Right cardiac atrium (tissue), 5 donors: ENCODE data around the gene MRPL36. TPM values are rescaled to one million over a fixed set of nuclear protein-coding genes. Genes with fewer than 3 reads are reported as not detected.

Experiments
- ATAC-seq, 2 donors: fragments of 200-7000 bp; cut with Tn5 transposase; one replicate each; pipeline versions ENCODE4 v1.8.0 to v1.9.1; 2020; ENCODE audit warnings: moderate library complexity in 2 of 2, mild to moderate bottlenecking in 1 of 2
- DNase-seq, 3 donors: peaks; one replicate each; pipeline ENCODE4 v3.0.0-alpha.2; 2020
- H3K27ac ChIP-seq: one replicate; pipeline ENCODE4 v1.5.1; 2013; ENCODE audit warnings: mild to moderate bottlenecking, low read length, control low read depth, moderate library complexity
- H3K27me3 ChIP-seq: one replicate; pipeline ENCODE4 v1.6.1; 2013; ENCODE audit not compliant: control insufficient read depth, insufficient read depth
- H3K4me1 ChIP-seq: one replicate; pipeline ENCODE4 v1.6.1; 2013; ENCODE audit warnings: low read length; ENCODE audit not compliant: control insufficient read depth, insufficient read depth
- H3K4me3 ChIP-seq: one replicate; pipeline ENCODE4 v1.5.1; 2013; ENCODE audit warnings: low read length, control low read depth
- H3K9me3 ChIP-seq: one replicate; pipeline ENCODE4 v1.6.1; 2013; ENCODE audit warnings: low read length; ENCODE audit not compliant: control insufficient read depth
- WGBS: extraction: QIAGEN DNeasy Blood & Tissue Kit; methylation state at CpG from one replicate; pipeline ENCODE4 v1.1.7; 2013; 5-methylcytosine and 5-hydroxymethylcytosine counted together
- intact Hi-C, 4 donors: fragments of 100-400 bp; cut with DNase I; formaldehyde crosslinking; loops; one replicate each; pipeline versions ENCODE4 v1.11.0 to v1.14.0; 2022 to 2023
- polyA plus RNA-seq: library from polyadenylated mRNA; stranded (reverse); fragments of 200-250 nt; gene quantifications from one replicate; pipeline ENCODE4 v1.2.3, GENCODE V29; 2013
- total RNA-seq, 4 donors: library from RNA; stranded (reverse); fragmentation: NEBNext Ultra II Directional; extraction: Animal tissue kit (Norgen Biotek cat#: 25700); gene quantifications; one replicate each; pipeline ENCODE4 v1.2.1, GENCODE V29; 2021
- donor health status: healthy with polysubstance abuse.
- donor health status: DM: no; HTN: yes; CAD: no.
- donor health status: DM: no; HTN: no; CAD: no.
- donor health status: DM: no; HTN: yes; CAD: no; lungs with severe emphysema.
- donor health status: DM: yes; HTN: yes; CAD: no.

The MRPL36 gene
- total and polyA plus RNA-seq, 5 donors = 40.8 to 104 (median 48.1) TPM

DNA sequence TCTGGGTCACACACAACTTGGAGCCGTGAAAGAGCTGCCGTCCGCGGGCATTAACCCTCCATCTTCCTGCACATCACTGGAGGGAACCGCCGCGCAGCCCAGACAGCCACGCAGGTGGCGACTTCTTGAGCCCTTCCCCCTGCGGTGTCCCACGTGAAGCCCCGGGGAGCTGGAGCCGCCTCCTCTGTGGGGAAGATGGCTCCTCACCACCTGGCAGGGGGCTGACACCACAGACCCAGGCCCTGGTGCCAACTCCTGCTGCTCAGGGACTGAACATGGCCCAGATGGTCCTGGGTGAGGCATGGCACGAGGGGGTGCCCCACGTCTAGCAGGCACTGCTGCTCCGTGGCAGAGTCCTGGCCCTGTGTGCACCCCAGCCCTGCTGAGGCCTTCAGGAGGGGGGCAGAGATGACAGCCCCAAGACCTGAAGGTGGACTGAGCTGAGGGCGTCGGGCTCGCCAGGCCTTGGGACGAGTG is 40.5 kb upstream of the MRPL36 start:
- Histone ChIP-seq H3K27ac (no peak overlapping the region), H3K9me3 (no peaks in the 10 kb centered on the region), H3K4me1 (no peaks in the 10 kb centered on the region), H3K27me3 (no peaks in the 10 kb centered on the region), H3K4me3 (no peak overlapping the region)
- ATAC-seq = no peak
- DNase-seq = peak in 1 of 3 donors; percentile 38
- WGBS = 81% methylated on average over 20 of the region's 20 CpGs
- intact Hi-C loops = no loop called here

DNA sequence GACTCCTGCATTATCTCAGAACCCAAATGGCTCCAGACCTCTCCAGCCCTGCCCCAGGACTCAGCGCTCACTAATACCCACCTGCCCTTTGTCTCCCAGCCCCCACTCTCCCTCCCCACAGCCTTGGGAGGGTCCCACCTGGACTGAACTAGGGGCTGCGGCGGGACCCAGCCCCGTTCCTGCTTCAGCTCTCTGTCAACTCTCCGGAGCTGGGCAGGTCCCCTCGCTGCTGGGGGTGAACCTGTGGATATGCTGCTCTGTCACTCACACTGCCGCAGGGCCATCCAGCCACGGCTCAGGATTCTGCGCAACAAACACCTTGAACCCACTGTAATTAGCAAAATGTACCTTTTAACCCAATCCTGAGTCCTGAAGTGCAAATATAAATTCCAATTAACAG is 38.4 kb upstream of the MRPL36 start:
- intact Hi-C loops = no loop called here
- no peaks in the 10 kb centered on the region for H3K27me3 ChIP-seq

DNA sequence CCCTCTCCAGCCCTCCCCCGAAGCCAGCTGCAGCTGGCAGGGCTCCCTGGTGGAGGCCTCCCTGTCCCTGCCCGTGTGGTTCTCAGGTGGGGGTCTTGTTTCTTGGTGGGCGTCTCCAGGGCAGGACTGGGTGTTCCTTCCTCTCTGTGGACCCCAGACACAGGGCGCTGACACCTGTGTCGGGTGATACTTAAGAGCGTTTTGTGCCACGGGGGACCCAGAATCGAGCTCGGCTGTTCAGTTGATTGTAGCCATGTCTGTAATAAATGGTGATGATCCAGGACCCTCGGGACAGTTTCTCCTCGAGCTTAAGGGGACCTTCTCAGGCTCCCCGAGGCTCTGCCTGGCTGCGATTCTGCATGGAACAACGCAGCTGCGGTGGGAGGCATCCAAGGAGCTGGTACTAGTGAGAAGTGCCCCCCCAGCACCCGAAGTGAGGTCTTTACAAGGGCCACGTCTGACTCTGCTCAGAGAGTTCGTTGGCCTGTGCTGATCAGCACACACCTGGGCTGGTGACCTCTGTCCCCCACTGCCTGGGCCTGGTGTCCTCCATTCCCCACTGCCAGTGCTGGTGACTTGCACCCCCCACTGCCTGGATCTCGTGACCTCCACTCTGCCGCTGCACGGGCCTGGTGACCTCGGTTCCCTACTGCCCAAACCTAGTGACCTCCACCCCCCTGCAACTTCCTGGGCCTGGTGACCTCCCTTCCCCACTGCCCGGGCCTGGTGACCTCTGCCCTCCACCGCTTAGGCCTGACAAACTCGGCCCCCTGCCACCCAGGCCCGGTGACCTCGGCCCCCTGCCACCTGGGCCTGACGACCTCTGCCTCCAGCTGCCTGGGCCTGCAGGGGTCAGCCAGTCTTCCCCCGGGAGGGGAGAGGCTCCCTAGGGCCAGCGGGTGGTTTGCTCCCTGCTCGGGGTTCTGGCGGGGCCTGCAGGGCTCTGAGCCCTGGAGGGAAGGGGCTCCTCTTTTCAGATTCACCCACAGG is 37.5 kb upstream of the MRPL36 start:
- DNase-seq (no peak), ATAC-seq (no peak)
- H3K9me3 ChIP-seq = no peaks in the 10 kb centered on the region
- peak overlapping the region; percentile 25 for H3K27ac ChIP-seq
- WGBS = 69% methylated on average over 32 of the region's 32 CpGs
- no peaks in the 10 kb centered on the region for H3K4me1 ChIP-seq
- intact Hi-C loops = no loop called here
- no peaks in the 10 kb centered on the region for H3K27me3 ChIP-seq
- H3K4me3 ChIP-seq = no peak overlapping the region

More for the DNA sequence above, 38.4 kb upstream of the MRPL36 start:
- no peak for DNase-seq
- Histone ChIP-seq H3K4me3 (no peak overlapping the region), H3K27ac (no peak overlapping the region), H3K4me1 (no peaks in the 10 kb centered on the region), H3K9me3 (no peaks in the 10 kb centered on the region)
- no peak for ATAC-seq
- 74% methylated on average over 9 of the region's 9 CpGs for WGBS

DNA sequence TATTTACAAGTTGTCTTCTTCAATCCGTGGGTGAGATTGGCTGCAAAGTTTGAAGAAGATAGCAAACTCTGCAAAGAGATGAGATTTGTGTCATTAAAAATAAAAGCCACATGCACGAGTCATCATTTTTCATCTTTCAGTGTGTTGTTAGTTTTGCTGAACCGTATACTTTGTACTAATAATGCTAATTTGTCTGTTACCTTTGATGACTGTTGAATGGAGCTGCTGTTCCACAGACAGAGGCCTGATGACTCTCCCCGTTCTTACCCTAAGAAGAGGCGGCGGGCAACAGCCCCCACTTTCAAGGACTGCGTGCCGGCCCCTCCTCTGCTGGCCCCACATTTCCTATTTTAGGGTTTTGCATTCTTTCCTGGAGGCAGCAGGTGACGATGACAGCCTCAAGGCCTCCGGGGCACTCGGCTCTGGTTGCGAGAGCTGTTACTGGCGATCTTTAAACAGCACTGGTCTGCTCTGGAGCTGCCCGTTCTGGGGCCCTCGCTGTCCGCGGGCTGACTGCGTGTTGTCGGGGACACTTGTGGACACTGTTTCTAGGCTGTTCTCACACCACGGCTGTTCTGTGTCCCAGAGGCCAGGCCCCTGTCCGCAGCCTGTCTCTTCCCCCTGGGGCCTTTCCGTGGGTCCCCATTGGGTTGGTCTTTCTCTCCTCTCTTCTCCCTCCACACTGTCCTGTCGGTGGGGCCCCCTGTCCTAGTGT is 36.7 kb upstream of the MRPL36 start:
- Histone ChIP-seq H3K9me3 (no peaks in the 10 kb centered on the region), H3K4me3 (no peak overlapping the region), H3K27ac (peak overlapping the region; percentile 25), H3K4me1 (no peaks in the 10 kb centered on the region), H3K27me3 (no peaks in the 10 kb centered on the region)
- intact Hi-C loops = no loop called here
- 46% methylated on average over 23 of the region's 23 CpGs for WGBS
- DNase-seq = peak in 1 of 3 donors; percentile 60
- ATAC-seq = peak; percentile 24 to 41

DNA sequence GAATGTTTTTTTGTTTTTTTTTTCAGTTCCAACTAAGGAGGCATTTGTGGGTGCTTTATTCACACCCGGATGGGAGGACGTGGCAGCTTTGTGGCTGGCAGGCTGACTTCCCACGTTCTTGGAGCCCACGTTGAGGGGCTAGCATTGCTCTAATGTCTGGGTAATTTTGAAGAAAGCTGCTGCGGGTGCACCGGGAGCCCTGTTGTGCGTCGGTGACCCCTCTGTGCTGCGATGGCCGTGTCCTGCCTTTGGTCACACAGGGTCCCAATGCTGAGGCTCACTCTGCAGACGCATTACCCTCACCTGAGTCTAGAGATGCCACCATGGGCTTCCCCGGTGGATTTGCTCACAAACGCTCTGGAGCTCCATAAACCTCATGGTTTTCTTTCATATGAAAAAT is 35.8 kb upstream of the MRPL36 start:
- no peaks in the 10 kb centered on the region for H3K4me1 ChIP-seq
- H3K4me3 ChIP-seq = no peak overlapping the region
- ATAC-seq = no peak
- DNase-seq = no peak
- no peaks in the 10 kb centered on the region for H3K9me3 ChIP-seq
- intact Hi-C loops = no loop called here
- no peak overlapping the region for H3K27ac ChIP-seq
- H3K27me3 ChIP-seq = no peaks in the 10 kb centered on the region
- 82% methylated on average over 13 of the region's 13 CpGs for WGBS

DNA sequence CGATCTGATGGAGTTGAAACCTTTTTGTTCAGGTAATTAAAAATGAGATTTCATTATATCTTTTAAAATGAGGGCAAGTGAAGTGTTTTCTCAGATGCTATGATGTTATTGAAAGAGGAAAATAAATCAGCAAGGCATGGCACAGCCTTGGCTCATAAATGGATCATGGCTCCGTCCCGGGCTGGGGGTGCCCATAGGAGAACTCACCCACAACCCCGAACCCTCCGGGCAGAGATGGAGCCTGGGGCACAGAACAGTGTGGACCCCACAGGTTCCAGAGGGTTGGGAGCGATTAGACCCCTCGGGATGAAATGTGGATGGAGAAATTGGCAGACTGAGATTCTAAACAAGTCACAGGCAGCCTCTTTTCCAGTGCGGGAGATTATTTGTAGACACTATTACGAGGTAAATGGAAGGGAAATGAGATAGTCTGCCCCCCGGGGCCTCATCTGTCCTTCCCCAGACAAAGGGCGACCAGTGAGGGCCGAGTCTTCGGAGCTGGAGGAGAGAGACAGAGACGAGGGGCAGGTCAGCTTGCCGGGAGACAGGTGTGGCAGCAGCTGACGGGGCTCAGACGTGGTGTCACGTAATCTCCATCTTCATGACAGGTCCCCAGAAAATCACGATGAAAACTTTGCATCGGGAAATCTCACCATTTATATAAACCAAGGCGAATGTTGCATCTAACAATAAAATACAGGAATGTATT is 35.2 kb upstream of the MRPL36 start:
- DNase-seq (no peak), ATAC-seq (no peak)
- Histone ChIP-seq H3K4me1 (no peaks in the 10 kb centered on the region), H3K27ac (no peak overlapping the region), H3K9me3 (no peaks in the 10 kb centered on the region), H3K27me3 (no peaks in the 10 kb centered on the region), H3K4me3 (no peak overlapping the region)
- intact Hi-C loops = no loop called here
- WGBS = 57% methylated on average over 21 of the region's 21 CpGs

DNA sequence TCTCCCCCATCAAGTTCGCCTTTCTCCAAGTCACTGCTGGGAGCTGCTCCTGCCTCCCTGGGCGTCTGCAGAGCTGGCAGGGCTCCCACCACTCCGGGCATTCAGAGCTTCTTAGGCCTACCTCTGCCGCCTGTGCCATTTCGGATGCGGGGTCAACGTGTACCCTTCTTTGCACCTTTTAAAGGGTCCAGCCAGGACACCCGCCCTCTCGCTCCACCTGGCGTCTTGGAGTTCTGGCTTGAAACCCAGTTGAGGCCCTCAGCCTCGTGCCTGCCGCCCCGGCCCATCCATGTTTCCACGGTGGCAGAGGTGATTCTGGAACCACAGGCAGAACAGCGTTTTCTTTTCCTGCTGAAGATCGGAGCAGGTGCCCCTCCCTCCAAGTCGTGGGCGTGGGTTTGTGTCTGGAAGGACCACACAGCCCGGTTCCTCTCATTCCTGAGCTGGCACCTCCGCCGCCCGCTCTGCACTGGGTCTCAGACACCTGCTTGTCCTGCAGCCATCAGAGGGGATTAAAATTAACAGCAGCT is 34.5 kb upstream of the MRPL36 start:
- DNase-seq (no peak), ATAC-seq (no peak)
- Histone ChIP-seq H3K9me3 (no peaks in the 10 kb centered on the region), H3K4me3 (no peak overlapping the region), H3K27me3 (no peaks in the 10 kb centered on the region), H3K27ac (no peak overlapping the region), H3K4me1 (no peaks in the 10 kb centered on the region)
- WGBS = 73% methylated on average over 22 of the region's 22 CpGs
- intact Hi-C loops = no loop called here

DNA sequence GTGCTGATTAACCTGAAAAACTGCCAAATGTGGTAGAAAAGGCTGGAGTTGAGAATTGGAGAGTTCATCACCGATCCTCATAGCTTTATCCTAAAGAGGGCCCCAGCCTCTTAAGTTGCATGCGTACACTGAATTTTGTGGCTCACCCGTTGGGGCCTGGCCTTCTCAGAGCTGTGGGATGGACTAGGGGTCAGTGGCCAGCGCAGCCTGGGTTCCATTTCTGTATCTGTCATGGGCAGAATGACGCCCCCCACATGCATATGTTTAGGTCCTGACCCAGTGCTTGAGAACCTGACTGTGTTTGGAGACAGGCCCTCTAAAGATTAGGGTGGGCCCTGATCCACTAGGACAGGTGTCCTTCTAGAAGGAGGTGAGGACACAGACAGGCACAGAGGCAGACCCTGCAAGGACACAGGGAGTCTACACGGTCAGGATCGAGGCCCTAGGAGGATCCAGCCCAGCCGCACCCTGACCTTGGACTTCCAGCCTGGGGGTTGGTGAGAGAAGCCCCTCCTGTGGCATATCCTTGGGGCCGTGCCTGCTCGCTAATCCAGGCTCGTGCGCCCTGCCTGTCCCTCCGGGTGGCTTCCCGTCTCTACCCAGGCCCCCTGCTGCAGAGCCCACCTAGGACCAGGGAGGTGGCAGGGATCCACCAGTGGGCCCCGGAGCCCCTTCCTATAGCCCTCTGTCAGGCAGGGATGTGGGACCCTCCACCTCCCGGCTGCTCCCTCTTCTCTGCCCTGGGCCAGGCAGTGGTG is 33.8 kb upstream of the MRPL36 start:
- Histone ChIP-seq H3K4me3 (no peak overlapping the region), H3K27me3 (no peaks in the 10 kb centered on the region), H3K4me1 (no peaks in the 10 kb centered on the region), H3K27ac (no peak overlapping the region), H3K9me3 (no peaks in the 10 kb centered on the region)
- intact Hi-C loops = no loop called here
- DNase-seq = no peak
- WGBS = 86% methylated on average over 16 of the region's 16 CpGs
- ATAC-seq = peak in 1 of 2 donors; percentile 17

DNA sequence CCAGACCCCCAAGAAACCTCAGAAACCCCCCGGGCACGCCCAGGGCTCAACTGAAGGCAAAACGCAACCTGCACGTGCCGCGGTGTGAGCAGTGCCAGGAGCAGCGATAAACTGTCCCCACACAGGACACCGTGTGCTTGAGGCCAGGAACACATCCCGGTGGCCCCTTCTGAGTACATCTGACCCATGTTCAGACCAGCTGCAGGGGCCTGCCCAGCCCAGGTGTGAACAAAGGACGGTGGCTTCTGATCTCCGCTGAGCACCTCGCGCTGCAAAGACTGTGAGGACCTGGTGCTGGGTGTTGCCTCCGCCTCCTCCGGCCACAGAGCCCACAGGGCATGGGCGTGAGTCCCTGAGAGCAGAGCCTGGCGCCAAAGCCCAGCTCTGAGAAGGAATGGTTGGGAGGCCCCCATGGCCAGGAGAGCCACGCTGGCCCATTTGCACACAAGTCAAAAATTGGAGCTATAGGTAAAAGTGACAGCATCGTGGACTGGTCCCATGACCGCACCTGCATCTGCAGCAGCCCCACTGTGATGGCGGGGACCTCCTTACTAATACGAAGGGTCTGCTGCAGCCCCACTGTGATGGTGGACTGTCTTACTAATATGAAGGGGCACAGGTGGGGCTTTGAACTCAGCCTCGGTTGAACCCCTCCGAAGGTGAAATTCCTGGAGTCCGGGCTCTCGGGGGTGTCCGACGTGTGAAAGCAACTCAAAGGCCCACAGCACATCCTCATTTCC is 33.0 kb upstream of the MRPL36 start:
- no peaks in the 10 kb centered on the region for H3K9me3 ChIP-seq
- WGBS = 79% methylated on average over 28 of the region's 28 CpGs
- ATAC-seq = no peak
- no peak overlapping the region for H3K27ac ChIP-seq
- H3K27me3 ChIP-seq = no peaks in the 10 kb centered on the region
- intact Hi-C loops = no loop called here
- no peaks in the 10 kb centered on the region for H3K4me1 ChIP-seq
- no peak for DNase-seq
- H3K4me3 ChIP-seq = no peak overlapping the region
